ENCODE data around the gene KIF23. TPM values are rescaled to one million over a fixed set of nuclear protein-coding genes. Genes with fewer than 3 reads are reported as not detected.
"Not testable (repeated sequence)": the region's sequence is repeated elsewhere in the genome, so short reads cannot be mapped to it uniquely, and the experiment has no call there.

KIF23 gene
- total RNA-seq, 4 donors from 2014 or later = 1.6 to 3.8 (median 1.7) TPM

- ATAC-seq (ENCODE audit: low FRiP score) (no peak), DNase-seq (ENCODE audit: low spot score) (no peak)
- TF ChIP-seq CTCF (IDR thresholded peaks at IDR 0.05) = no peak
Measured at GRCh38 chr15:69434679-69435078, 20.5 kb downstream of the KIF23 start.

DNA sequence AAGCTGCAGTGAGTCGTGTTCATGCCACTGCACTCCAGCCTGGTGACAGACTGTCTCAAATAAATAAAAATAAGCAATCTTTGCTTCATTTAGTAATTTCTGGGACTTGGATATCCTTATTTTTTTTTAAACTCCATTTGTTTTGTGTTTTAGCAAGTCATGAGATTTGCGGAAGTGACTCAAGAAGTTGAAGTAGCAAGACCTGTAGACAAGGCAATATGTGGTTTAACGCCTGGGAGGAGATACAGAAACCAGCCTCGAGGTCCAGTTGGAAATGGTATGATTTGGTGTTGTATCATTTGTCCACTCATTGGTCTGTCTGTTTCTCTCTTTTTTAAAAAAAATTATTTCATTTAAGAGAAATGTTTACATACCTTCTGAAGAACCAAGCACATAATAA is 21.8 kb downstream of the KIF23 start:
- no peak for TF ChIP-seq CTCF (IDR thresholded peaks at IDR 0.05)
- no peak for DNase-seq (ENCODE audit: low spot score)
- ATAC-seq (ENCODE audit: low FRiP score) = no peak

- DNase-seq (ENCODE audit: low spot score) (no peak), ATAC-seq (ENCODE audit: low FRiP score) (no peak)
- TF ChIP-seq CTCF (IDR thresholded peaks at IDR 0.05) = no peak
Measured at GRCh38 chr15:69436951-69437350, 22.8 kb downstream of the KIF23 start.

DNA sequence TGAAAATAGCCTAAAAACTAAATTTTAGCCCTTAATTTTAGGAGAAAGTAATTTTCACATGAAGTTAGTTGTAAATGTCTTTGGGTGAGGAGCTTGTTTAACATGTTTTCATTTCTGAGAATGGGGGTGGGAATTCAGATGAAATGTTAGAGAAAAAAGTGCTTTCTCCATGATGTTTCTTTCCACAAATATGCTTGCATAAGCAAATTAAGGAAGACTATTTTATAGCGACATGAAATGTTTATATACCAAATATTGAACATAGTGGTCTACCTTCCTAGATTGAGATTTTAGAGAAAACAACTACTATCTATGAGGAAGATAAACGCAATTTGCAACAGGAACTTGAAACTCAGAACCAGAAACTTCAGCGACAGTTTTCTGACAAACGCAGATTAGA is 25.5 kb downstream of the KIF23 start:
- no peak for TF ChIP-seq CTCF (IDR thresholded peaks at IDR 0.05)
- no peak for DNase-seq (ENCODE audit: low spot score)
- ATAC-seq (ENCODE audit: low FRiP score) = no peak

GRCh38 chr15:69443032-69443611 is 29.0 kb downstream of the KIF23 start:
- ATAC-seq (ENCODE audit: low FRiP score) (no peak), DNase-seq (ENCODE audit: low spot score) (no peak)
- no peak for TF ChIP-seq CTCF (IDR thresholded peaks at IDR 0.05)

DNA sequence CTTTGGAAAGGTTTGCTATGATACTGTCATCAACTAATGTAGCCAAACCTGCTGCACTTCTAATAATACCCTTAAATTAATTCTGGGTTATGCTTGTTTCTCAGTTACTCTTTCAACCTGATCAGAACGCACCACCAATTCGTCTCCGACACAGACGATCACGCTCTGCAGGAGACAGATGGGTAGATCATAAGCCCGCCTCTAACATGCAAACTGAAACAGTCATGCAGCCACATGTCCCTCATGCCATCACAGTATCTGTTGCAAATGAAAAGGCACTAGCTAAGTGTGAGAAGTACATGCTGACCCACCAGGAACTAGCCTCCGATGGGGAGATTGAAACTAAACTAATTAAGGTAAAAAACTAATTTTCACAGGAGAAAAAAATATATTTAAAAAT is 30.5 kb downstream of the KIF23 start:
- DNase-seq (ENCODE audit: low spot score) = no peak
- no peak for TF ChIP-seq CTCF (IDR thresholded peaks at IDR 0.05)
- ATAC-seq (ENCODE audit: low FRiP score) = no peak

GRCh38 chr15:69446953-69447352 is 32.8 kb downstream of the KIF23 start:
- ATAC-seq (ENCODE audit: low FRiP score) (no peak), DNase-seq (ENCODE audit: low spot score) (no peak)
- no peak for TF ChIP-seq CTCF (IDR thresholded peaks at IDR 0.05)

- DNase-seq (ENCODE audit: low spot score); ATAC-seq (ENCODE audit: low FRiP score): not testable (repeated sequence)
Measured at GRCh38 chr15:69450221-69450620, 36.1 kb downstream of the KIF23 start.
